ENCODE results near the gene SLC12A3.
A peak's percentile ranks its signal among the peaks of the same experiment; 100 is the strongest.

The SLC12A3 gene

DNA sequence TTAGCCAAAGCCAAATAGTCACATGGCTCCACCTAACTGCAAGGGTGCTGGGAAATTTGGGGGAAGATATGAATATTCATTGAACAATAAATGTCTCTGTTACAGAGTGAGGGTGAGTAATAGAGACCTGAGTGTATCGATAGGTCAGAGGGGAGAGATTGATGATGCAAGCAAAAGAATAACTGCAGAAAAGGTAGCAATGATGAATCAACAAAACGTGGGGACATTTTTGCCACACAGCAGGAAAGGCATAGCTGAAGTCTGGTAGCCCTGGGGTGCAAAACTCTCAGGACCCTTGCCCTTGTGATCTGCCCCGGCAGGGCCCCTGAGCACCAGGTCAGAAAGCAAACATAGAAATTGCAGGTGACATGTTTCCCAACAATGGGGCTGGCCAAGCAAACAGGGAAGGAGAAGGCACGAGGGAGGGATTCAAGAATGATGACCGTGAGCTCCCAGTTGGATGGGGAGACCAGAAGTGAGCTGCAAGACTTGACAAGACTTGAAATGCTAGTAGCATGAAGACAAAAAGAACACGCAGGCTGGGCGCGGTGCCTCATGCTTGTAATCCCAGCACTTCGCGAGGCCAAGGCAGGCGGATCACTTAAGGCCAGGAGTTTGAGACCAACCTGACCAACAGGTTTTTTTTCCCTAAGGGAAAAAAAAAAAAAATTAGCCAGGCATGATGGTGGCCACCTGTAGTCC, 54.2 kb downstream of the SLC12A3 start:
- TF ChIP-seq, protein P1, sequence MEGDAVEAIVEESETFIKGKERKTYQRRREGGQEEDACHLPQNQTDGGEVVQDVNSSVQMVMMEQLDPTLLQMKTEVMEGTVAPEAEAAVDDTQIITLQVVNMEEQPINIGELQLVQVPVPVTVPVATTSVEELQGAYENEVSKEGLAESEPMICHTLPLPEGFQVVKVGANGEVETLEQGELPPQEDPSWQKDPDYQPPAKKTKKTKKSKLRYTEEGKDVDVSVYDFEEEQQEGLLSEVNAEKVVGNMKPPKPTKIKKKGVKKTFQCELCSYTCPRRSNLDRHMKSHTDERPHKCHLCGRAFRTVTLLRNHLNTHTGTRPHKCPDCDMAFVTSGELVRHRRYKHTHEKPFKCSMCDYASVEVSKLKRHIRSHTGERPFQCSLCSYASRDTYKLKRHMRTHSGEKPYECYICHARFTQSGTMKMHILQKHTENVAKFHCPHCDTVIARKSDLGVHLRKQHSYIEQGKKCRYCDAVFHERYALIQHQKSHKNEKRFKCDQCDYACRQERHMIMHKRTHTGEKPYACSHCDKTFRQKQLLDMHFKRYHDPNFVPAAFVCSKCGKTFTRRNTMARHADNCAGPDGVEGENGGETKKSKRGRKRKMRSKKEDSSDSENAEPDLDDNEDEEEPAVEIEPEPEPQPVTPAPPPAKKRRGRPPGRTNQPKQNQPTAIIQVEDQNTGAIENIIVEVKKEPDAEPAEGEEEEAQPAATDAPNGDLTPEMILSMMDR (IDR thresholded peaks at IDR 0.05; ENCODE audit: control insufficient read depth, insufficient read depth, low read depth, low read length, missing control alignments): no peak
- no peak overlapping the region for H3K4me3 ChIP-seq (ENCODE audit: control insufficient read depth, low read depth, low read length)
- DNase-seq (ENCODE audit: low read depth): no peak

DNA sequence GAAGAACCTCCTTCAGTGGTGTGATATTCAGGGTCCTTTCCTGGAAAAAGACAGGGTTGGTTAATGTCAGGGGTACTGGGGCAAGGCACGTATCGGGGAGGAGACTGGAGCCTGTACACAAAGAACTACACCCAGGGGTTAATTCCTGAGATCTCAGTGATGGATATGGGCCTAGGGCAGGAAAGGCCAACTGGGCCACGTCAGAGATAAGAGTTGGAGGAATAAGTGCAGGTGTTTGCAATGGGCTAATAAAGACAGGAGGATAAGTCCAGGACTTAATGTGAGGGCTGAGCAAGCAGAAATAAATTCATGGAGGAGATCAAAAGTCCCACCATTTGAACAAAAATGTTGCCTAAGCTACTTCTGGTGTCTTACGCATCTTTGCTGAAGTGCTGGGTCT, 56.6 kb downstream of the SLC12A3 start:
- H3K4me3 ChIP-seq (ENCODE audit: control insufficient read depth, low read depth, low read length): no peak overlapping the region
- DNase-seq (ENCODE audit: low read depth): no peak
- TF ChIP-seq, protein P1 (IDR thresholded peaks at IDR 0.05; ENCODE audit: control insufficient read depth, insufficient read depth, low read depth, low read length, missing control alignments): no peak

DNA sequence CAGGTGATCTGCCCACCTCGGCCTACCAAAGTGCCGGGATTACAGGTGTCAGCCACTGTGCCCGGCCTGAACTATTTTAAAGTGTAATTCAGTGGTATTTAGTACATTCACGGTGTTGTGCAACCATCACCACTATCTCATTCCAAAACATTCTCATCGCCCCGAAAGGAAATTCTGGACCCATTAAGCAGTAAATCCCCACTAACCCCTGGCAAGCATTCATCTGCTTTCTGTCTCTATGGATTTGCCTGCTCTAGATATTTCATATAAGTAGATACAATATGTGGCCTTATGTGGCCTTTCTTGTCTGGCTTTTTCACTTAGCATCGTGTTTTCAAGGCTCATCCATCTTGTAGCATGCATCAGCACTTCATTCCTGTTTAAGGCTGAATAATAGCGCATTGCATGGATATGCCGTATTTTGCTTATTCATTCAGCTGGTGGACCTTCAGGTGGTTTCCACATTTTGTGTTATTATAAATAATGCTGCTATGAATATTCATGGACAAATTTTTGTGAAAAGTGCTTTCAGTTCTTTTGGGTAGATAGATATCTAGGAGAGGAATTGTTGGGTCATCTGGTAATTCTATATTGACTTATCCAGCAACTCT, 58.6 kb downstream of the SLC12A3 start:
- TF ChIP-seq, protein P1 (IDR thresholded peaks at IDR 0.05; ENCODE audit: control insufficient read depth, insufficient read depth, low read depth, low read length, missing control alignments): no peak
- DNase-seq (ENCODE audit: low read depth): peak; percentile 39
- no peak overlapping the region for H3K4me3 ChIP-seq (ENCODE audit: control insufficient read depth, low read depth, low read length)

DNA sequence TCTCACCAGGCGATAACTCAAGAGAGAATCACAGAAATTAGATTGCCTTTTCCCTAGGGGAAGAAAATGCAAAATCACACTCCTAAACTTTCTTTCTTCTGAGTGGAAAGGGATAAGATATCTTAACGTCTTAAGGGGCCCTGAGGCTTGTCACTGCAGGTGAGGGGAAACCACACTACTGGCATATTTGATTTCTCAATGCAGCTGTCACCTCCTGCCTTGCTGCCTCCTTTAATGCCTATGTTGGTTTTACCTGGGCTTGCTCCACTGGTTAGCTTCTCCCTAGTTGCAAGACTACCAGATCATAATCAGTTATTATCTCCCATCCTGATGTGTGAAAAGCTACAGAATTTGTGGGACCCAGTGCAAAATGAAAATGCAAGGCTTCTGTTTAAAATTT, 62.5 kb downstream of the SLC12A3 start:
- no peak overlapping the region for H3K4me3 ChIP-seq (ENCODE audit: control insufficient read depth, low read depth, low read length)

DNA sequence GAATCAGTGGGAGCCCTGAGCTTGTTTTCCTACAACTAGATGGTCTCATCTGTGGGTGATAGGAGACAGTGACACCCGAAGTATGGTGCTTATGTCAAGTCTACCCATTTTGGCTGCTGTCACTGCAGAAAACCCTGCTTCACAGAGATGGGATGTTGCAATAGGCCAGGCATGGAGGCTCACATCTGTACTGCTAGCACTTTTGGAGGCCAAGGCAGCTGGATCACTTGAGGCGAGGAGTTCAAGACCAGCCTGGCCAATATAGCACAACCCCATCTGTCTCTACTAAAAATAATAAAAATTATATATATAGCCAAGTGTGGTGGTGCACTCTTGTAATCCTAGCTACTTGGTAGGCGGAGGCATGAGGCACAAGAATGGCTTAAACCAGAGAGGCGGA, 64.6 kb downstream of the SLC12A3 start:
- TF ChIP-seq, protein P1 (IDR thresholded peaks at IDR 0.05; ENCODE audit: control insufficient read depth, insufficient read depth, low read depth, low read length, missing control alignments): no peak
- DNase-seq (ENCODE audit: low read depth): no peak
- no peak overlapping the region for H3K4me3 ChIP-seq (ENCODE audit: control insufficient read depth, low read depth, low read length)

More for the DNA sequence above, 62.5 kb downstream of the SLC12A3 start:
- no peak for DNase-seq (ENCODE audit: low read depth)
- TF ChIP-seq, protein P1 (IDR thresholded peaks at IDR 0.05; ENCODE audit: control insufficient read depth, insufficient read depth, low read depth, low read length, missing control alignments): no peak

DNA sequence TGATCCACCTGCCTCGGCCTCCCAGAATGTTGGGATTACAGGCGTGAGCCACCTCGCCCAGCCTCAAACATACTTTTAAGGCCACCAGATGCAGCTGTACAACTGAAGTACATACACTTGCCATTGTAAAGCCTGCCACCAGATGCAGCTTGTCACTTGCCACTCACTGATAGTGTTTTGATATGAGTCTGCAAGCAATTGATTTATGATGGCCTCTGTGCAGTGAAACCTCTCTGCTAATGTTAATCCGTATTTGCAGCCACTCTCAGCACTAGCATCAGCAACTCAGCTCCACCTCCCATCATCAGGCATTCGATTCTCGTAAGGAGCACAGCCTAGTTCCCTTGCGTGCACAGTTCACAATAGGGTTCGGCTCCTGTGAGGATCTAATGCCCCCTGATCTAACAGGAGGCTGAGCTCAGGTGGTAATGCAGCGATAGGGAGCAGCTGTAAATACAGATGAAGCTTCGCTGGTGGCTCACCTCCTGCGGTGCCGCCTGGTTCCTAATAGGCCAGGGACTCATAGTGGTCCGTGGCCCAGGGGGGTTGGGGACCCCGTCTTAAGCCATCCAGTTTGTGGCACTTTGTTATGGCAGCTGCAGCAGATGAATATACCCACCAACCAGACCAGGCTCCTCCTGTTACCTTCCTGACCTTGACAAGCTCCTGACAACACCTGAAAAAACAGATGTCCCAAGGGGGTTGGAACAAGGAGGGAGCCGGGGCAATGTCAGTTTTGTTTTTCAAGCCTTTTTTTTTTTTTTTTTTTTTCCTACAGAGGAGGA, 65.7 kb downstream of the SLC12A3 start:
- no peak for DNase-seq (ENCODE audit: low read depth)
- H3K4me3 ChIP-seq (ENCODE audit: control insufficient read depth, low read depth, low read length): no peak overlapping the region
- TF ChIP-seq, protein P1 (IDR thresholded peaks at IDR 0.05; ENCODE audit: control insufficient read depth, insufficient read depth, low read depth, low read length, missing control alignments): no peak
